ENCODE results near the gene TMEM100.
"Not testable (repeated sequence)": the region's sequence is repeated elsewhere in the genome, so short reads cannot be mapped to it uniquely, and the experiment has no call there.

Gene TMEM100

DNA sequence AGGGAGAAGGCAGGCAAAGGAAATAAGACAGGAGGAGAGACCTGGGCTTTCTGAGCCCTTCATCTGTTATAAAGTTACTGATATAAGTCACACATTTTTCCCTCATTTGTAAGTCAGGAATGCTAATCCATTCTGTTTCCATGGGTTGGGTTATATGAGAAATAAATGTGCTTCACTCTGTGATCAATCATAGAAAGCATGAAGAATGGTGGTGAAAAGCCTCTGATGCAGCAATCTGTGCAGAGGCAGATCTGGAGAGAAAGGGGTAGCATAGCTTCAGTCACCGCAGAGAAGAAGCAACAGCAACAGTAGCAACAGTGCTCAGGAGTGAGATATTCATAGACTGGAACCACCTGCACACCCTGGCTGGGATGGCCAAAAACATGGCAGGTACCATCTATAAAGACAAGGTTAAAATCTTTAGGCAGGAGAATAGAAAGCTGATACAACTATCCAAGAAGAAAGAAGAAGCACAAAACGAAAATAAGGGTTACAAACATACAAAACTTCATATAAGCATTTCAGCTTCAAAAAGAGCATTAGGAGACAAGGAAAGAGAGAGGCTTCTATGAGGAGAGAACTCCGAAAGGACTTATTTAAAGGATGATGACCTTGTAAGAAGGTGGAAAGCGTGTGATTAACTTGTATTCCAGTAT lies 41.9 kb downstream of the TMEM100 start:
- FAIRE-seq = no peak

DNA sequence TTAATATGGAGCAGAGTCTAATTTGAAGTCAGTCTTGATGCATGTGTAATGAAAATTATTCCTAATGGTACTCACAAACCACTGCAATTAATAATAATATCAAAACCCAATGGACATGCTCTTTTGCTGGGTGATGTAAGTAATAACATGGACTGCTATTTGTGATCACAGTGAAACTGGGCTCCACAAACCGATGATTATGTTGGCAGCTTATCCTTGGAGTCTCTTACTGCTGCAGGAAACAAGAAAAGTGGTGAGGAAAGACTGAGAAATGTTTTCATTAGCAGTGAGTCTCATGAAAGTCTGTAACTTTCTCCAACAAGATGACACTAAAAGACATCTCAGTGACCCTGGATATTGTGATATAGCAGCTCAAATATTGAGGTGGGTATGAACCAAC lies 45.2 kb downstream of the TMEM100 start:
- no peak for FAIRE-seq

DNA sequence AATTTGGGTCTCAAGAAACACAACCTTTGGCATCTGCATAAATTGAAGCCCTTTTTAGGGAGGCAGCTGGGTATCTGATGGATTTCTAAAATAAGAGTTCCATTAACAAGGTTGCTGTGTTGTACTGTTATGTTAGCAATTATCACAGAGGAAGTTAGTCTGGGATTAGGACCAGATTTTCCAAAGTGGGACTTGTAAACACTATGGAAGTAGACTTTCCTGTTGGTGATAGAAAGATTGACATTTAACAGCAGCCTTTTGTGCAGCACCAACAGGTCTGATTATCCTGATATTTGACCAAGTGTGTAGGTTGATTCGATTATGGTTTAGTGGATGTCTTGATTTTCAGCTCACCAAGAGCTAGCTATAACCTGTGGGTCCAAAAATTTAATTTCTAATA lies 46.4 kb downstream of the TMEM100 start:
- FAIRE-seq = no peak

- FAIRE-seq = no peak
Measured at GRCh38 chr17:55673743-55674506, 48.7 kb downstream of the TMEM100 start.

DNA sequence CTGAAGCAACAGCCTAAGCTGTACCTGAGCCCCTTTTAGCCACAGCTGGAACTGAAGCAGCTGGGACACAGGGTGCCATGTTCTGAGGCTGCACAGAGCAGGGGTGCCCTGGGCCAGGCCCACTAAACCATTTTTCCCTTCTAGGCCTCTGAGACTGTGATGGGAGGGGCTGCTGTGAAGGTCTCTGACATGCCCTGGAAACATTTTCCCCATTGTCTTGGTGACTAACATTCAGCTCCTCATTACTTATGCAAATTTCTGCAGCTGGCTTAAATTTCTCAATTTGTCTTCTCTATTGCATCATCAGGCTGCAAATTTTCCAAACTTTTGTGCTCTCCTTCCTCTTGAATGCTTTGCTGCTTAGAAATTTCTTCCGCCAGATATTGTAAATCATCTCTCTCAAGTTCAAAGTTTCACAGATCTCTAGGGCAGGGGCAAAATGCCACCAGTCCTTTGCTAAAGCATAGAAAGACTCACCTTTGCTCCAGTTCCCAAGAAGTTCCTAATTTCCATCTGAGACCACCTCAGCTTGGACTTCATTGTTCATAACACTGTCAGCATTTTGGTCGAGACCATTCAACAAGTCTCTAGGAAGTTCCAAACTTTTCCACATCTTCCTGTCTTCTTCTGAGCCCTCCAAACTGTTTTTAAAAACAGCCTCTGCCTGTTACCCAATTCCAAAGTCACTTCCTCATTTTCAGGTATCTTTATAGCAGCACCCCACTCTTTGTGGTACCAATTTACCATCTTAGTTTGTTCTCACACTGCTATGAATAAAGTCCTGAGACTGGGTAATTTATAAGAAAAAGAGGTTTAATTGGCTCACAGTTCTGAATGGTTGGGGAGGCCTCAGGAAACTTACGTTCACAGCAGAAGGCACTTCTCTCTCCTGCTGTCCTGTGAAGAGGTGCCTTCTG lies 49.8 kb downstream of the TMEM100 start:
- FAIRE-seq = no peak

DNA sequence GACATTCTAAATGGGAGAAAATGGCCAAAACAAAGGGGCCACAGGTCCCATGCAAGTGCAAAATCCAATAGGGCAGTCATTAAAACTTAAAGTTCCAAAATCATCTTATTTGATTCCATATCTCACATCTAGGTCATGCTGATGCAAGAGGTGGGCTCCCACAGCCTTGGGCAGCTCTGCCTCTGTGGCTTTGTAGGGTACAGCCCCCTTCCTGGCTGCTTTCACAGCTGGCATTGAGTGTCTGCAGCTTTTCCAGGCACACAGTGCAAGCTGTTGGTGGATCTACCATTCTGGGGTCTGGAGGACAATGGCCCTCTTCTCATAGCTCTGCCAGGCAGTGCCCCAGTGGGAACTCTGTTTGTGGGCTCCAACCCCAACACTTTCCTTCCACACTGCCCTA lies 50.7 kb downstream of the TMEM100 start:
- FAIRE-seq = not testable (repeated sequence)
